Suprapubic skin (tissue), 4 donors: ENCODE results near the gene ANKRD40. TPM values are rescaled to one million over a fixed set of nuclear protein-coding genes. Genes with fewer than 3 reads are reported as not detected.
"Not testable (repeated sequence)": the region's sequence is repeated elsewhere in the genome, so short reads cannot be mapped to it uniquely, and the experiment has no call there.

Source experiments
- DNase-seq, 2 donors: peaks; one replicate each; pipeline ENCODE4 v3.0.0-alpha.2; 2019; ENCODE audit warnings: low spot score in 2 of 2
- H3K27ac ChIP-seq: fragments of 200-600 bp; sonication (generic); one replicate; pipeline ENCODE4 v1.5.1; 2019
- H3K27me3 ChIP-seq: fragments of 200-600 bp; sonication (generic); one replicate; pipeline ENCODE4 v1.5.1; 2019
- H3K36me3 ChIP-seq: fragments of 200-600 bp; sonication (generic); one replicate; pipeline ENCODE4 v1.5.1; 2019
- H3K4me1 ChIP-seq: fragments of 200-600 bp; sonication (generic); one replicate; pipeline ENCODE4 v1.5.1; 2019
- H3K4me3 ChIP-seq: fragments of 200-600 bp; sonication (generic); one replicate; pipeline ENCODE4 v1.5.1; 2019; ENCODE audit warnings: mild to moderate bottlenecking
- H3K9me3 ChIP-seq: fragments of 200-600 bp; sonication (generic); one replicate; pipeline ENCODE4 v1.5.1; 2019
- CTCF ChIP-seq, 2 donors: fragments of 200-600 bp in 1 of 2; fragments of 450-650 bp in 1 of 2; sonication (generic) in 1 of 2; IDR thresholded peaks; one replicate each; pipeline ENCODE4 v1.5.1; 2016 to 2019; ENCODE audit warnings: antibody characterized with exemption in 2 of 2, mild to moderate bottlenecking in 1 of 2, moderate library complexity in 1 of 2
- EP300 ChIP-seq: sonication (generic); formaldehyde crosslinking; IDR thresholded peaks from one replicate; pipeline ENCODE4 v1.6.1; 2017; ENCODE audit warnings: antibody characterized with exemption
- POLR2A ChIP-seq, 2 donors: fragments of 450-650 bp; IDR thresholded peaks; one replicate each; pipeline ENCODE4 v1.6.1; 2017; ENCODE audit warnings: antibody characterized with exemption in 2 of 2, mild to moderate bottlenecking in 2 of 2, moderate library complexity in 2 of 2
- POLR2AphosphoS5 ChIP-seq, 3 donors: sonication (generic); formaldehyde crosslinking; IDR thresholded peaks; one replicate each; pipeline ENCODE4 v1.6.1; 2017; ENCODE audit warnings: antibody characterized with exemption in 3 of 3
- WGBS: methylation state at CpG from one replicate; pipeline ENCODE4 v1.1.5; 2018; 5-methylcytosine and 5-hydroxymethylcytosine counted together
- total RNA-seq, 4 donors: library from RNA; depleted of rRNA; stranded (reverse); fragments of >200 nt; gene quantifications; one replicate each; pipeline ENCODE4 v1.1.0, GENCODE V29; 2016

The ANKRD40 gene
- total RNA-seq, 4 donors from 2014 or later, result 21.4 to 33.8 (median 26.6) TPM

DNA sequence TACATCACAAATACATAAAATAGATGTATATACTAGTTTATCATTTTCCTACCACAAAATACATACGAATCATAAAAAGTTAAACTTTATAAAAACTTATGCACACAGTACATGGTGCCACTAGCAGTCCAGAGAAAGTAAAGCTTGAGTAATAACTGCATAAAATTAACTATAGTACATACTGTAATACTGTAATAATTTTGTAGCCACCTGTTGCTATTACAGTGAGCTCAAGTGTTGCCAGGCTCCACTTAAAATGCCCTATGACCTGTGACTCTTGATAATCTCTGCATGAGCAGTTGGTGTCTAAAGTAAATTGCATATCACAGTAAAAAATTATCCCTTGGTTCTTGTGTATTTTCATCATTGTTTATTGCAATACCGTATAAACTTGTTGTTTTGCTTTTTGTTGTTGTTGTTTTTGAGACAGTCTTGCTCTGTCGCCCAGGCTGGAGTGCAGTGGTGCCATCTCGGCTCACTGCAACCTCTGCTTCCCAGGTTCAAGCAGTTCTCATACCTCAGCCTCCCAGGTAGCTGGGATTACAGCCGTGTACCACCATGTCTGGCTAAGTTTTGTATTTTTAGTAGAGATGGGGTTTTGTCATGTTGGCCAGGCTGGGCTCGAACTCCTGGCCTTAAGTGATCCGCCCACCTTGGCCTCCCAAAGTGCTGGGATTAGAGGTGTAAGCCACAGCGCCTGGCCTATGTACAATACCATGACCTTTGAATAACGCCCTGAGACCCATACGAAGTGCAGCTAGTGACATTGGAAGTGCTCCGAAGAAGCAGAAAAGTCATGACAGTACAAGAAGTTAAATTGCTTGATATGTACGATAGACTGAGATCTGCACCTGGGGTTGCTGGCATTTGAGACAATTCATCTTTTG, 18.3 kb upstream of the ANKRD40 start:
- Histone ChIP-seq H3K4me1 (peaks cover 86% of the 10 kb centered on the region), H3K9me3 (no peaks in the 10 kb centered on the region), H3K4me3 (no peak overlapping the region), H3K27me3 (no peaks in the 10 kb centered on the region), H3K27ac (no peak overlapping the region), H3K36me3 (no peaks in the 10 kb centered on the region)
- TF ChIP-seq EP300 (no peak), POLR2A (IDR thresholded peaks at IDR 0.05) (no peak)
- 76% methylated on average over 12 of the region's 12 CpGs for WGBS
- DNase-seq, result no peak

DNA sequence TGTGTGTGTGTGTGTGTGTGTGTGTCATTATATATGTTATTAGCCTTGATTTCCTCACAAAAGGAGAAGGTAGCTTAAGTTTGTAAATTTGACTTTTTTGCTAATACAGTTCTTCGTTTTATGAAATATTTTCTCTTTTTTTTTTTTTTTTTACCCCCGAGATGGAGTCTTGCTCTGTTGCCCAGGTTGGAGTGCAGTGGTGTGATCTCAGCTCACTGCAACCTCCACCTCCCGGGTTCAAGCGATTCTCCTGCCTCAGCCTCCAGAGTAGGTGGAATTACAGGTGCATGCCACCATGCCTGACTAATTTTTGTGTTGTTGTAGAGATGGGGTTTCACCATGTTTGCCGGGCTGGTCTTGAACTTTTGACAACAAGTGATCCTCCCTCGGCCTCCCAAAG, 16.9 kb upstream of the ANKRD40 start:
- DNase-seq, H3K27ac ChIP-seq, H3K4me3 ChIP-seq, H3K27me3 ChIP-seq, H3K36me3 ChIP-seq, H3K9me3 ChIP-seq: not testable (repeated sequence)
- H3K4me1 ChIP-seq, result peaks cover 83% of the 10 kb centered on the region
- 91% methylated on average over 6 of the region's 6 CpGs for WGBS

DNA sequence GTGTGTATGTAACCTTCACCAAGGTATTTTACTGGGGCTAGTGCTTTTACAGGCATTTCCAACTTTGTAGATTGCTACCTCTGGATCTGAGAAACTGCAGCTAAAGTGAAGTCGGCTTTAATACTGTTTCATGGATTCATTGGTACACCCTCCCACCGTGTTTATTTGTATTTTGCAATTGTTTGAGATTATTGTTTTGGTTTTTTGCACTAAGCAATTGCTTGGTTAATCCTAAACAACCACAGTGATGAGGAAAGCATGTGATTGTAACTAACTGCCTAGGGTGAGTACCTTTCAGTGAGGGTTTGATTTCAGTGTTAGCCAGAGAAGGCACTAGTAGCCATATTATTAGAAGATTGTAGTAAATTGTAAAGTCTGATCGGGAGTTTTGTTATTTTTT, 15.0 kb upstream of the ANKRD40 start:
- Histone ChIP-seq H3K27me3 (no peaks in the 10 kb centered on the region), H3K4me3 (no peak overlapping the region), H3K4me1 (peaks cover 71% of the 10 kb centered on the region), H3K9me3 (no peaks in the 10 kb centered on the region), H3K27ac (no peak overlapping the region), H3K36me3 (no peaks in the 10 kb centered on the region)
- 37% methylated on average over 3 of the region's 3 CpGs for WGBS
- DNase-seq, result no peak
- TF ChIP-seq EP300 (no peak), POLR2A (IDR thresholded peaks at IDR 0.05) (no peak), CTCF (IDR thresholded peaks at IDR 0.05) (no peak), POLR2AphosphoS5 (IDR thresholded peaks at IDR 0.05) (no peak)

DNA sequence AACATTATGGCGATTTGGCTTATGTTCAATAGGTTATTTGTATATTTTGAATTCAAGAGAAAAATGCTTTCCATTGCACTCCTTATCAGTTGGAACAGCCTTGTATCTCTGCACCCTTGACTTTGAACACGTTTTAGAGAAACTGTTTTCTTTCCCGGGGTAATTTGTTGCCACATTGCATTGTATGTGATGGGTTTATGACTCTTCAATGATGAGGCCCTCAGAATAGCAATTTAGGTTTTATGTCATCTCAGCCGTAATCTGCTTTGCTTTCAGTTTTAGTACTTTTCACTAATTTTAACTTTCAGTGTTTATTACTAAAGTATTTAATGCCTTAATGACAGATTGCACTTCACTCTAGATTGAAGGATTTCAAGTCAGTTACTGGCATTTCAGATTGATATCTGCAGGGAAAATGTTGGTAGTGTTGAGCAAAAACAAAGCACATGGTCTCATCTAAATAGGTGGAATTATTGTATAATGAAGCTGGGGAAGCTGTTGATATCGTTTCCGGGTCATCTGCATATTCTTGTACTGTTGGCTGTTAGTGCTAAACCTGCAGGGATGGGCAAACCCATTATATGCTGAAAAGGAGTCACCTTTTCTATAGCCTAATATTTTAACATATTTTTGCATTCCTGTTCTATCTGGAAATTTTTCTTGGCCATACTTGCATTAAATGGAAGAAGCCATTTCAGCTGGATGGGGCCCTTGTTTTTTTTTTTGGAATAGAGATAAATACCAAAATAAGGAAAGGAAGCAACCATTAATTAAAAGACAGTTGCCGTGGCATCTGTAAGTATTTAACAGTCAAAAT, 13.7 kb upstream of the ANKRD40 start:
- TF ChIP-seq POLR2A (IDR thresholded peaks at IDR 0.05) (no peak), CTCF (IDR thresholded peaks at IDR 0.05) (no peak), EP300 (no peak), POLR2AphosphoS5 (IDR thresholded peaks at IDR 0.05) (no peak)
- DNase-seq, result no peak
- no peaks in the 10 kb centered on the region for H3K9me3 ChIP-seq
- peaks cover 60% of the 10 kb centered on the region for H3K4me1 ChIP-seq
- H3K27ac ChIP-seq, result peak overlapping the region; percentile 96
- WGBS, result 5% methylated on average over 7 of the region's 7 CpGs
- no peaks in the 10 kb centered on the region for H3K27me3 ChIP-seq
- peak overlapping the region; percentile 91 for H3K4me3 ChIP-seq
- no peaks in the 10 kb centered on the region for H3K36me3 ChIP-seq

- Histone ChIP-seq H3K4me3 (peak overlapping the region; percentile 91), H3K9me3 (no peaks in the 10 kb centered on the region), H3K4me1 (peaks cover 58% of the 10 kb centered on the region), H3K36me3 (no peaks in the 10 kb centered on the region), H3K27me3 (no peaks in the 10 kb centered on the region), H3K27ac (peak overlapping the region; percentile 96)
- DNase-seq, result peak in 1 of 2 donors; percentile 81
- TF ChIP-seq POLR2A (IDR thresholded peaks at IDR 0.05) (no peak), CTCF (IDR thresholded peaks at IDR 0.05) (no peak), POLR2AphosphoS5 (IDR thresholded peaks at IDR 0.05) (no peak), EP300 (no peak)
- WGBS, result under 1% methylated on average over 25 of the region's 25 CpGs
These were observed 12.4 kb upstream of the ANKRD40 start for GRCh38 chr17:50719924-50720794.
